ENCODE measurements around the gene PNKD. TPM values are rescaled to one million over a fixed set of nuclear protein-coding genes. Genes with fewer than 3 reads are reported as not detected.

Gene PNKD
- total and polyA plus RNA-seq, 2 of the 8 experiments (the other 6 are each of a cell fraction or from before 2014, with no cell fraction given) = 43.9 to 65.4 TPM

DNA sequence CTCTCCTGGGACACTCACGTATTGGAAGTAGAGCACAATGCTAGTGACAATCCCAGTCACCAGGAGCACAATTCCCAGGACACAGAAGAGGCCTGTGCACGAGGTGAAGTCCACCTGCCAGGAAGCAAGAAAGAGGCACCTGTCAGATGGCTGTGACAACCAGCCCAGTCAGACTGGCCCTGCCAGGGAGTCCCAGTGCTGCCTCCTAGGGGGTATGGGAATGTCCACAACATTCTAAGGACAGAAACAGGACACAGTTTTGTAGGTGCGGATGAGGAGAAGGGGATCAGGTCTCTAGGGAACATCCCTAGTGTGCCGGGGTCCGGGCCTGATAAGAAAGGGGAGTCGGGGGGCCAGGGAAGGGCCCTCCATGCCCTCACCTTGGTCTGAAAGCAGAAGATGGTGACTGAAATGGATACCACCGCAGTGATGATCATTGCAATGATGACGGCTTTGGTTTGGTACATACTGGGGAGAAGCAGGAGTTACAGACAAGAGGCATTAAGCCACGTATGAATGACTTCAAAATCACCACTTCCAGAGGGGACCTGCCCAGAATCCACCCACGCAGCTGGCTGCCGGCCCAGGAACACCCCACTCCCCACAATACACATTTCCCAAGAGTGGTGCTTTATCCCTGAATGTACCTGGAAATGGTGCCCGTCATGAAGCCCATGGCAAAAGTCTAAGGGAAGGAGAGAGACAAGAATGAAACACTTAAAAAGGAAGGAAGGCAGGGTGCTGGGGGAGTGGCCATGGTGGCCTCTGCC, 6.9 kb downstream of the PNKD start:
- H3K18ac ChIP-seq (ENCODE audit: extremely low read depth, low read length) = no peak overlapping the region
- H2AK5ac ChIP-seq (ENCODE audit: low read depth, low read length) = no peak overlapping the region
- no peak overlapping the region for H2BK5ac ChIP-seq (ENCODE audit: low read depth, low read length)
- no peak overlapping the region for H2BK15ac ChIP-seq (ENCODE audit: low read length)
- no peaks in the 10 kb centered on the region for H3K79me1 ChIP-seq (ENCODE audit: low read depth, low read length)
- no peak overlapping the region for H2BK120ac ChIP-seq (replicated peaks; ENCODE audit: low read depth, low read length)
- ChIA-PET CTCF (ENCODE audit: partially characterized antibody) (interaction anchor here (0.5 to 8.2 kb wide), 5 partner anchors 7 to 46 kb away, joined by 3 to 131 read pairs (median 66); partner anchors contain the start of genes GPBAR1 and TMBIM1), POLR2A (ENCODE audit: partially characterized antibody) (interaction anchor here (1.1 kb wide), 1 partner anchor 9 kb away, joined by 4 read pairs; no protein-coding TSS in a partner anchor)
- H4K8ac ChIP-seq (ENCODE audit: extremely low read depth, insufficient read depth, low read length) = no peak overlapping the region
- H3K36me3 ChIP-seq (ENCODE audit: control insufficient read depth in 2 of 4, insufficient read depth in 4 of 4, low read length in 3 of 4) = peaks cover 0 to 41% (median 9%) of the 10 kb centered on the region in 4 experiments; a peak in 6 of 8 replicates
- H3K27me3 ChIP-seq (replicated peaks in 1 of 4; ENCODE audit: control insufficient read depth in 3 of 4, extremely low read depth in 1 of 4, insufficient read depth in 3 of 4, low read length in 3 of 4) = no peaks in the 10 kb centered on the region
- no peak overlapping the region for H3K4me3 ChIP-seq (ENCODE audit: extremely low read depth in 1 of 4, insufficient read depth in 2 of 4, low read depth in 3 of 4, low read length in 4 of 4)
- H2BK12ac ChIP-seq (ENCODE audit: low read depth, low read length) = no peak overlapping the region
- no peak for TF ChIP-seq JUN (IDR thresholded peaks at IDR 0.05; ENCODE audit: low read depth, low read length)
- no peak for TF ChIP-seq MAFK (IDR thresholded peaks at IDR 0.05; ENCODE audit: low read depth, low read length)
- no peak for TF ChIP-seq NANOG (IDR thresholded peaks at IDR 0.05; ENCODE audit: insufficient read depth, low read depth, low read length, poor library complexity, severe bottlenecking)
- no peak for TF ChIP-seq ASH2L (IDR thresholded peaks at IDR 0.05; ENCODE audit: low read length)
- TF ChIP-seq EZH2 (IDR thresholded peaks at IDR 0.05; ENCODE audit: low read depth, low read length, severe bottlenecking) = no peak
- TF ChIP-seq RXRA (IDR thresholded peaks at IDR 0.05; ENCODE audit: insufficient read depth, low read depth, low read length) = no peak
- TF ChIP-seq TEAD4 (IDR thresholded peaks at IDR 0.05; ENCODE audit: low read depth, low read length) = no peak
- DNase-seq (ENCODE audit: low read depth in 1 of 2, low spot score in 2 of 2) (no peak), FAIRE-seq (no peak)
- 91% methylated on average over 12 of the region's 12 CpGs; no CpG with 5 or more reads in 1 of the 2 experiments for WGBS, 2 experiments (ENCODE audit: extremely low coverage in 1 of 2, insufficient coverage in 1 of 2, insufficient read length in 1 of 2, insufficient replicate concordance in 2 of 2, low coverage in 1 of 2, low lambda C conversion rate in 2 of 2, missing lambda C conversion rate in 1 of 2)
- no peak overlapping the region for H3K23ac ChIP-seq (ENCODE audit: insufficient read length)
- no peak overlapping the region for H3K56ac ChIP-seq (replicated peaks; ENCODE audit: insufficient read length, low read depth, low read length)
- H3K4me2 ChIP-seq (ENCODE audit: insufficient read depth in 1 of 2, low read depth in 2 of 2, low read length in 2 of 2) = no peak overlapping the region
- H3K4ac ChIP-seq (replicated peaks; ENCODE audit: insufficient read length, low read depth, low read length) = no peak overlapping the region
- no peaks in the 10 kb centered on the region for H3K79me2 ChIP-seq (ENCODE audit: control insufficient read depth in 1 of 2, insufficient read depth in 2 of 2, low read length in 2 of 2)
- no peaks in the 10 kb centered on the region for H3K23me2 ChIP-seq (ENCODE audit: low read depth, low read length)
- H4K20me1 ChIP-seq (replicated peaks in 1 of 2; ENCODE audit: control insufficient read depth in 1 of 2, insufficient read depth in 2 of 2, low read length in 2 of 2) = peaks cover 0 to 15% of the 10 kb centered on the region in 2 experiments
- no peaks in the 10 kb centered on the region for H3K9me3 ChIP-seq (ENCODE audit: insufficient read depth in 2 of 2, low read depth in 1 of 2, low read length in 1 of 2)
- no peak overlapping the region for H3K14ac ChIP-seq (ENCODE audit: insufficient read length)
- no peak overlapping the region for H3K9ac ChIP-seq (replicated peaks in 1 of 4; ENCODE audit: extremely low read depth in 1 of 4, low read depth in 3 of 4, low read length in 3 of 4)
- no peak overlapping the region for H2BK20ac ChIP-seq (ENCODE audit: low read length)
- H3K27ac ChIP-seq (ENCODE audit: low read depth, low read length) = no peak overlapping the region
- no peak overlapping the region for H2AFZ ChIP-seq (ENCODE audit: low read length)
- no peak overlapping the region for H4K91ac ChIP-seq (replicated peaks; ENCODE audit: insufficient read length, low read length)
- peaks cover 0 to 4% (median 0%) of the 10 kb centered on the region in 4 experiments; a peak in 3 of 7 replicates for H3K4me1 ChIP-seq (replicated peaks in 1 of 4; ENCODE audit: control insufficient read depth in 3 of 4, insufficient read depth in 4 of 4, low read length in 3 of 4)
- H4K5ac ChIP-seq (ENCODE audit: insufficient read length, low read depth, low read length) = no peak overlapping the region
